LHCN-M2 (cell line): ENCODE measurements around the gene C18orf32. TPM values are rescaled to one million over a fixed set of nuclear protein-coding genes. Genes with fewer than 3 reads are reported as not detected.
"Not testable (repeated sequence)": the region's sequence is repeated elsewhere in the genome, so short reads cannot be mapped to it uniquely, and the experiment has no call there.

Experiments
- DNase-seq: peaks from one replicate; pipeline ENCODE4 v3.0.0-alpha.2; 2012; ENCODE audit warnings: low read depth
- total RNA-seq: library from RNA; depleted of rRNA; stranded (reverse); fragments of >200 nt; gene quantifications from 2 replicates; pipeline ENCODE4 v1.2.3, GENCODE V29; 2014

The C18orf32 gene
- total RNA-seq, 1 experiment from 2014 or later = 44.9 TPM

DNA sequence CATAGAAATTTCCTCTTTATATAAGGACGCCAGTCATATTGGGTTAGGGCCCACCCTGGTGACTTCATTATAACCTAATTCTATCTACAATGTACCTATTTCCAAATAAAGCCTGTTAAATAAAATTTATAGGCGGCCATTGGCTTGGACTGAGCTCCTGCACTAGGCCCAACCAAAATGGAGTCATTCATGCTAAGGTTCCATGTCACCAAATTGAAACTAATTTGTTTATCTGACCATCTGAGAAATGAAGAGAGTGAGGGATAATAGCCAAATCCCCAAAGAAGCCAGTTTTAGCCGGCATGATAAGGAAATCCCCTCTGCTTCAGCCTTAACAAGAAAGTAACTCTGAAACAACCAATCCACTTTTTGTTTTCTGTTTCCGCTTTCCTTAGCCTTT, 19.4 kb downstream of the C18orf32 start:
- DNase-seq = no peak

DNA sequence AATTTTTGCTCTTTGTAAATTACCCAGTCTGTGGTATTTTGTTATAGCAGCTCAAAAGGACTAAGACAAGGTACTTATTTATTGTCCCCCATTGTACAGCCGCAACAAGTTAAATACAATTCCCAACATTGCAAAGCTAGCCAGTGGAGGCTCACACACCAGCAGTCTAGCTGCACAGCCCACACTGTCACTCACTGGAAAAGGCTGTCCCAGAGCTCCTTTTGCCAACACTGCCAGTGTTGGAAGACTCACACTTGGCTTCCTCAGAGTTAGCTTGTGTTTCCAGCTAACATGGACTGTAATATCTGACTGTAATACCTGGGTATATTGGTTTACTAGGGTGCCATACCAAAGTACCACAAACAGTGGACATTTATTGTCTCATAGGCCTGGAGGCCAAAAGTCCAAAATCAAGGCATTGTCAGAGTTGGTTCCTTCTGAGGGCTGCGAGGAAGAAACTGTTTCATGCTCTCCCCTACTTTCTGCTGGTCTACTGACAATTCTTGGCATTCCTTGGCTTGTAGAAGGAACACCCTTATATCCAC, 19.9 kb downstream of the C18orf32 start:
- no peak for DNase-seq

DNA sequence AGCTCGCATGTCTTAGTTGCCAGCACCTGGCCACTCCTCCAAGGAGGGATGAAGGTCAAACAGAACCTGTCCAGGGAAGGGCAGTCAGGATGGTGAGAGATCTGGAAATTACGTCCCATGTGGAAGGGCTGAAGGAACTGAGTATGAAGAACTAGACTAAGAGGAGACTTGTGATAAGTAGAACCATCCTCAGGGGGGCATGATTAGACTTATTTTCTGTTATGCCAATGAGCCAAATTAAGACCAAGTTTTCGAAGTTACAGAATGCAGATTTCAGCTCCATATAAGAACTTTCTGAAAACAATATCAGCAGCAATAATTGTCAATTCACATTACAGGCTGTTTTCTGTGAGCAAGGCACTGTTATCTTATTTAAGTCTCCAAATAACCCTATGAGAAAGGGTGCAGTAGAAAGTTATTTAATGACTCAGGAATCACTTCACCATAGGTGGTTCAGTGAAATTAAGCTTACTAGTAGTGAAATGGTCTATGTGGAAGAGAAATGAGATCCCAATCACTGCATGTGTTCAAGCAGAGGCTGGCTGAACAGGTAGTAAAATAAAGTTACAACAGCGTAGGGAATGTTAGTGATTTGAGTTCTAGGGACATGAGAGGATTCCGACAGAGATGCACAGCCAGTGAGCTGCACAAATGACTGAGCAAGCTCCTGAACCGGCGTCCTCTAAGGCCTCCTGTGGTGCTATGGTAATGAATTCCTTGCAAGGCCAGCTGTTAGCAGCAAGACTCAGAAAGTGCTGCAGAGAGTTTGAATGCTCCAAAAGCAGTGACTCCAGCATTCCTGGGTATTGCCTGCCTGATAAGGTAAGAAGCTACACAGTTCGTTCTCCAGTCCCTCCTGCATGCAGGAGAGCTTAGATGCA, 22.1 kb downstream of the C18orf32 start:
- no peak for DNase-seq

DNA sequence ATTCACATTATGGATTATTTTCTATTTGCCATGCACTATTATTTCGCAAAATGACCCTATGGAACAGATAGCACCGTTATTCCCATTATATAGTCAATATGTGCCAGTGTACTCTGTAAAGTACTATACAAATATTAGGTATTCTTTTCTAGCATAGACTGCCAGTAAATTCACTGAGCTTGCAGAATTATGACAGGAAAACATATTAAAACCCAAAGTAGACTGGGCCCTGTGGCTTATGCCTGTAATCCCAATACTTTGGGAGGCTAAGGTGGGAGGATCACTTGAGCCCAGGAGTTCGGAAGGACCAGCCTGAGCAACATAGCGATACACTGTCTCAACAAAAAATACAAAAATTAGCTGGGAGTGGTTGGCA, 25.4 kb downstream of the C18orf32 start:
- no peak for DNase-seq

DNA sequence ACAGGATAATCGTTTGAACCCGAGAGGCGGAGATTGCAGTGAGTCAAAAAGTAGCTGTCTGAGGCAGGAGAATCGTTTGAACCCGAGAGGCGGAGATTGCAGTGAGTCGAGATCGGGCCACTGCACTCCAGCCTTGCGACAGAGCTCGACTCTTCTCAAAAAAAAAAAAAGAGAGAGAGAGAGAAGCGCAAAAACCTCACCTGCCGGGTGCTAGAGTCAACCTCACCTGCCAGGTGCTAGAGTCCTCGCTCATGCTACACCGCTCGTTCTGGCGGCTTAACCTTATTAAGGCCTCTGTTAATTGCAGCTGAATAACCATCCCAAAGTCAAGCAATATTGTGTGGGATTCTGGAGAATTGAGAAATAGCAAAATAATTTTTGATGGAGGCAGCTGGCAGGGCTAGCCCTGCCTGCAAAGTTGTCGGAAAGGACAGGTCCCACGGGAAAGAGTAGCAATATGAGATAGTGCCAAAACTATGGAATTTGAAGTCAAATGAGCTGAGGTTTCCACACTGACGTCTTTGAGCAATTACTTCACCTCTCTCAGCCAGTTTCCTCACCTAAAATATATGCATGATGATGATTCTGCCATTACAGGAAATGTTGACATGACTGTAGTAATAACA, 25.9 kb downstream of the C18orf32 start:
- peak; percentile 11 for DNase-seq

DNA sequence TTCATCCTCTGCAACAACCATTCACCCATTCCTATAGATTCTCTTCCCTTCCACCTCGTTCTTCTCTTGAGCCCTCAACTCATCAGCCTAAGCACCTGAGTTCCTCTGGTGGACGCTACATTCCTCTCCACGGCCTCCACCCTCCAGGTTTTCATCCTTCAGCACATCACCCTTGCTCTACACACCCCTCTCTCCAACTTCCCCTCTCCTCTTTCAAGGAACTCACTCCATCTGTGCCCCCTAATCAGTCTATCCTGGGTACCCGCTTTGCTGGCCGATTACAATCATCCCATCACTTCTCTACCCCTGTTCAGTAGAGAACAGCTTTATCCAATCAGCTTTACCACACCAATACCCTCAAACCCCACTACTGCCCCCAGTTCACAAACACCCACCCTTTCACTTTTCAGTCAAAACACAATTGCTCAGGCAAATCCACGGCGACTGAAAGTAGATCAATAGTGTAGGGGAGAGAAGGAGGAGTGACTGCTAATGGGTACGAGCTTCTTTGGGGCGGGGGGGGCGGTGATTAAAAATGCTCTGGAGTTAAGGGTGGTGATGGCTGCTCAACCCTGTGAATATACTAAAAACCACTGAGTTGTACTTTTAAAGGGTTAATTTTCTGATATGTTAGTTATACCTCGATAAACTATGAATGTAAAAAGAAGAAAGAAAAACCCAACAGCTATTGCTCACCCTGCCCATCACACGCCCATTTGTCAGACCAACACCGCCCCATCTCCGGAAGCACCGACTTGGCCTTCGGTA, 27.4 kb downstream of the C18orf32 start:
- DNase-seq = peak; percentile 12

DNA sequence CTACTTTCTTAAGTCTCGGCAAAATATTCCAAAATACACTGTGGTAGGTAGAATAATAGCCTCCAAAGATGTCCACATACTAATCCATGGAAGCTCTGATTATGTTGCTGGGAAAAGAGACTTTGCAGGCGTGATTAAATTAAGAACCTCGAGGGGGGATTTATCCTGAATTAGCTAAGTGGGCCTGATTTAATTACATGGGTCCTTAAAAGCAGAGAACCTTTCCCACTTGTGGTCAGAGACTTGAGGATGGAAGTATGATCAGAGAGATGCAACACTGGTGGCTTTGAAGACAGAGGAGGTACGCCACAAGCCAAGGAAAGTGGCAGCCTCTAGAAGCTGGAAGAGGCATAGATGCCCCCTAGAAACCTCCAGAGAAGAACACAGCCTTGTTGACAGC, 29.4 kb downstream of the C18orf32 start:
- DNase-seq = no peak

DNA sequence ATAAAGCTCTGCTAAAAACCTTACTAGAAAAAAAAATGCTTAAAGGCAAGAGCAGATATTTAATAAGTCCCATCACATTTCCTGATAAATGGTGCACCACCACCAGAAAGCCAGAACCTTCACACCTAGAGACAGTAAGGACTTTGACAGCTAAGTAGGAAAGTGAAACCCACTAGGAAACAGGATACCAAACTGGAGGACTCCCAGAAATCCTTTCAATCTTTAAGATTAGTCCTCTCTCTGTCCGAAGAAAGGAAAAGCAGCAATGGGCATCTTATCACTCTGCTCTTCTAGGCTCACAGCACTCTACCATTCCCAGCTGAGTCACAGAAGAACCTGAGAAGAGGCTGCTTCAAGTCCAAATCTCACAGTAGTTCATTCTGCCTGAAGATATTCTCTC, 30.2 kb downstream of the C18orf32 start:
- peak; percentile 10 for DNase-seq

DNA sequence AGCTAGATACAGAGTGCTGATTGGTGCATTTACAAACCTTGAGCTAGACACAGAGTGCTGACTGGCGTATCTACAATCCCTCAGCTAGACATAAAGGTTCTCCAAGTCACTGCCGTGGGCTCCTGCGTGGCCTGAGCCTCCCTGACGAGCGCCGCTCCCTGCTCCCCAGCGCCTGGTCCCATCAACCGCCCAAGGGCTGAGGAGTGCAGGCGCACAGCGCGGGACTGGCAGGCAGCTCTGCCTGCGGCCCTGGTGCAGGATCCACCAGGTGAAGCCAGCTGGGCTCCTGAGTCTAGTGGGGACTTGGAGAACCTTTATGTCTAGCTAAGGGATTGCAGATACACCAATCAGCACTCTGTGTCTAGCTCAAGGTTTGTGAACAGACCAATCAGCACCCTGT, 34.5 kb downstream of the C18orf32 start:
- not testable (repeated sequence) for DNase-seq

DNA sequence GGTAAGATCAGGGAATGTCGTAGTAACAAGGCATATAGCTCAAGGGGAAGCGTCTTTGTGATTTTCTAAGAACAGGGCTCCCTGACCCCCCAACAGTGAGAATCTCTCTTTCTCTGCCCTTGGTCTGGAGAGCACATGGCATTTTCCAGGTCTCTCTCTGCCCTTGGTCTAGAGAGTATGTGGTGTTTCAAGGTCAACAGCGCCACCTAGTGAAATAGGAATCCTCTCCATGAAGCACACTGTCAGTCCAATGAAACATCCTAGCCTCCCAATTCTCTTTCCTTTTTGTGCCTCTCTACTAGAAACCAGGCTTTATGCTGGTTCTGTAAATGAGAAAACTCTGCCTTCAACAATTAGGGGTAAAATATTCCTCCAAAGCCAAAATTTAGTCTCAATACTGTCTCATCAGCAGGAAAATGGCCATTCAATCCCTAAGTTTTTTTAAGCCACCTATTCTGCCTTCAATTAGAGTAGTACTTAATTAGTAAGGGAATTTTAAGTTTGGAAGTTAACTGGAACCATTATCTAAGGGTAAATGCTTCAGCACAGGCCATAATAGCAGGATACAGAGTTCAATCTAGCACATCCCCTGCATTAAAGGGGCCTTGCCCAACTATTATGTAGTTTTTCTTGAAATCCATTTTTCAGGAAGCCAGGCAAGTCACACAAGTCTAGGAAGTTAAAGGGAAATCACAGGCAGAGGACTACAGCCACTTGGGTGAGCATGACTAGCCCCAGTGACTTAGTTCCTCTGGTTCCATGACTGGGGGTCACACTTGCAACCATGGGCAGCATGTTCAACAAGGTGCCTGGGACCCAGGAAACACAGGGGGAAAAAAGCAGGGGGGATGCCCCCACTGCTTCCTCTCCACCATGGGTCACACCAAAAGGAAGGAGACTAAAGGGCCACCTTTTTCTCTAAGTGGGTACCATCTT, 39.0 kb downstream of the C18orf32 start:
- DNase-seq = peak; percentile 44

DNA sequence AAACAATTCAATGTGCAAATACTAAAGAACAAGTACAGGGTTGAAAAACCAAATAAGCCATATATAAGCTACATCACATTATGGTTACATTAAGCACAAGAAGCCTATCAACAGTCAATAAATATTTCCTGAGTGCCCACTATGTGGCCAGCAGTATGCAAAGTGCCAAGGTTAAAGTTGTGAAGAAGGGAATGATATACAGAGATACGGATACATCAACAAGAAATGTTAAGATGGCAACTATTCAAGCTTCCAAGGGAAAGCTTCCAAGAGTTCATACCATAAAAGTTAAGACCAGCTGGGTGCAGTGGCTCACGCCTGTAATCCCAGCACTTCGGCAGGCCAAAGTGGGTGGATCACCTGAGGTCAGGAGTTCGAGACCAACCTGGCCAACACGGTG, 40.6 kb downstream of the C18orf32 start:
- no peak for DNase-seq

DNA sequence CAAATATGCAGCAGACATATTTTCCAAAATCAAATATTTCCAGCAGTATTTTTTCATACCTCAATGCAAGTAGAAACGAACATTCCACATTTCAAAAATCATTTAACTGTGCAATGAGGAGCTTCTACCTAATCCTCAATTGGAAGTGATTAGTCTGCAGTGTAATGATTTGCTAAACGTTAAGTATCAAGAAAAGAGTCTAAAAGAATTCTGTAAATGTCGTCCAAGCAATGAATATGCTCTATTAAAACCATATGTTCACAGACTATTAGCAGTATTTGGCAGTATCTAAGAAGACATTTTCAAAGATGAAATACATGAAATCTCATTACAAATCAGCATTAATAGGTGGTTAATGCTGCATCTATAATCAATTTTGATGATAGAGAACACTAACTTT, 42.5 kb downstream of the C18orf32 start:
- DNase-seq = no peak

DNA sequence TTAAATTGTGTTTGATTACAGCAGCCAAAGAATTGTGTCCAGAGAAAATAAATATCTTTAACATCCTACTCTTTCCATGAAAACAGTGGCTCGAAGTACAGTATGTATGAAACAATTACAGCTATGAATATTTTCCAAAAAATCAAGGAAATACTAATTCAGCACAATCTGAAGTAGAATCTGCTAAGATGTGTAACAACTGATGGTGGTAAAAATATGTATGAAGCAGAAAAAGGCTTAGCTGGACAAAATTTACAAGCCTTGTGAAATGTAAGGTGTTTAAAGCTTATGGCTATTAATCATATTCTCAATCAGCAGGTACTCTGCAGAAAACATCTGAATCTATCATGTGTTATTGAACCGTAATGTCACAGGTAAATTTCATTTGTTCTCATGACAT, 43.2 kb downstream of the C18orf32 start:
- DNase-seq = no peak

DNA sequence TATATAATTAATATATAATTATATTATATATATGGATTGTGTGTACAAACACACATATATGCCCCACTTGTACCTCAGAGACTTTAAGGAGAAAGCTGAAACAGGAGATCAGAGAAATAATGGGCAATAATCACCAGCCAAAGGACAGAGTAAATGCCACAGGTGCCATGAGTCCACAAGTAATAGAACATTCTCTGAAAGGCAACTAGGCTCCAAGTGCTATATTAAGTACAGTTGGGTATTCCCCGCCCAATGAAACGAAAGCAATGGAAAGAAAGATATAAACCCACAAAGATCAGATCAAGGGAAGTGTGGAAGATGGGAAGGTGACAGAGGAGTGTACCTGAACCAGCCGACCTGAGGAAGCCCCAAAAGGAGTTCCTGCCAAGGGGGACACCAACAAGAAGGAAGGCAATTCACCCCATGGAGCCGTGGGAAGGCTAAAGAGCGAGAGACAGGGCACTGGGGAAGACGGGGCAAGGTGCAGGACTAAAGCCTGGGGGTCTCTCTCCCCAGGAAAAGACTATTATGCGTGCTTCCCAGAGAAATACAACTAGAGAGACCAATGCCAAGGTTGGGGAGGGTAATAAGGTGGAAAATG, 45.6 kb downstream of the C18orf32 start:
- no peak for DNase-seq

DNA sequence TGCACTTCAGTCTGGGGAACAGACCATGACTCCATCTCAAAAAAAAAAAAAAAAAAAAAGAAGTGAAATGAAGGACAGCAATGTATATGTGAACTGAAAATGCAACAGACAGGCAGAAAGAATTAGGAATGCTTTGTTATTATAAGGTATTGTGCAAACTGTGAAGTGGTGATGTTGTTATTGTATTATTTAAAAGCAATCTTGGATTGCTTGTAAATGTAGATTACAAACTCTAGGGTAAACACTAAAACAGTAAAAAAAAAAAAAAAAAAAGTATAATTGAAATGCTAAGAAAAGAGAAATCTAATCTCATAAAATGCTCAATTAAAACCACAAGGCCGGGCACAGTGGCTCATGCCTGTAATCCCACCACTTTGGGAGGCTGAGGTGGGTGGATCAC, 51.9 kb downstream of the C18orf32 start:
- no peak for DNase-seq

DNA sequence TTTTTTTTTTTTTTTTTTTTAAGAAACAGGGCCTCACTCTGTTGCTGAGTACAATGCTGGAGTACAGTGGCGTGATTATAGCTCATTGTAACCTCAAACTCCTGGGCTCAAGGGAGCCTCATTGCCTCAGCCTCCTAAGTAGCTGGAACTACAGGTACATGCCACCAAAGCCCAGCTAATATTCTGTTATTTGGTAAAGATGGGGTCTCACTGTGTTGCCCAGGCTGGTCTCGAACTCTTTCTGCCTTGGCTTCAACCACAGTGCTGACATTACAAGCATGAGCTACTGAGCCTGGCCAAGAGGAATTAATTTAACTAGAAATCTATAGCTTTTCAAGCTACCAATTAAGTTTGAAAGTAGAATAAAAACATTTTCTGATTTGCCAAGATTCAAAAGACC, 54.4 kb downstream of the C18orf32 start:
- DNase-seq = no peak

DNA sequence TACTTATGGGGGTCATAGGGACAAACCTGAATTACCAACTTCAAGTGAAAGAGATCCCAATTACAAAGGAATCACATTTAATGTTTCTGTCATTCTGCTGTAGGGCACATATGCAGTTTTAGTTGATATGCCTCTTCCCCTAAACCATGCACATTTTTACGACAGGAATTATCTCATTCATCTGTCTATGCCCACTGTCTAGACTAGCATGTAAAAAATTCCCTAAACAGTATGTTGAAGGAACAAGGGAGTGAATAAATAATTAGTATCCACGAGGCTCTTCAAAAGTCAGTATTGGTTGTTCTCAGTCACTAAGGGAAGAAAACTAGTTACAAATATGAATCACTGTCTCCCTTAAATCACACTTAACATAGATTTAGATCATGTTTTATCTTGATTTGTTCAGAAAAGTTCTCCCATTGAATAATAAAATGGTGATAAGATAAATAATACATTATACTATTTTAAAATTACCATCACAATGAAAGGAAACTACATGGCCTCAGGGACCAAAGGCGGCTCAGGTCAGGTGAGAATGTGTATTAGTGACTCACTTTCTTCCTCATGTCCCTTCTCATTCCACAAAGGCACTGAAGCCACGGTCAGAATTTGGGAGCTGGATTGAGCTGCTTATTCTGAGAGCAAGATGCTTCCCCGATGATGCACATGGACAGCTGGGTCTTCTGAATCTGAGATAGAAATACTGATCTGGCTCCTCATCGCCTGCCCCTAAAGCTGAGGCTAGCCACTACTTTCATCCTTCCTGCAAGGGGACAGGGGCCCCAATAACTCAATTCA, 55.7 kb downstream of the C18orf32 start:
- peak; percentile 91 for DNase-seq
